ENCODE data around the gene G3BP1. TPM values are rescaled to one million over a fixed set of nuclear protein-coding genes. Genes with fewer than 3 reads are reported as not detected.
"Not testable (repeated sequence)": the region's sequence is repeated elsewhere in the genome, so short reads cannot be mapped to it uniquely, and the experiment has no call there.

G3BP1 gene
- 272 and 273 TPM in 2 replicates for total RNA-seq

- intact Hi-C loops (cut with micrococcal nuclease): loop anchor here (1.0 to 2.0 kb wide), 8 partner anchors 13 to 1323 kb away; partner anchors contain the start of genes ATOX1, RPS14, SLC36A1 and TNIP1
These were observed at the start of gene G3BP1 for GRCh38 chr5:151771259-151772028. G3BP1 (plus strand) TSS chr5:151771954; CDS start chr5:151786621, 14,667 bp downstream.

- intact Hi-C loops (cut with micrococcal nuclease): no loop called here
These were observed 49.2 kb upstream of the G3BP1 start for GRCh38 chr5:151722546-151722945.

DNA sequence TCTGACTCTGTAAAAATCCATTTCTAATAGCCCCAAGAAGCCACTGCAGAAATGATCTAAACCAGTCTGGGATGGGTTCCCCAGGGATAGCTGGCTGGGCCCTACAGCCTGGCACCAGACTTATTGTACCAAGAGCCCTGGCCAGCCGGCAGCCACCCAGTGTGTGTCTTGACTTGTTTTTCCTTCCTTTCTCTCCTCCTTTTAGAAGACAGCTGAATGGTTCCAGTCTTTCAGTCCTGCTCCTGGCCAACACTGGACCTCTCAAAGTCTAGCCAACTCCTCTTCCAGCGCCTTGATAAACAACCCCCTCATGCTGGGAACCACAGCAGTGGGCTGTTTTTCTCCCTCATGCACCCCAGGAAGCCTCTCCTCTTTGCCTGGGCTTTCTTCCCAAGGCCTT is 47.4 kb upstream of the G3BP1 start:
- intact Hi-C loops (cut with micrococcal nuclease): no loop called here

GRCh38 chr5:151729597-151729996 is 42.2 kb upstream of the G3BP1 start:
- intact Hi-C loops (cut with micrococcal nuclease): not testable (repeated sequence)

DNA sequence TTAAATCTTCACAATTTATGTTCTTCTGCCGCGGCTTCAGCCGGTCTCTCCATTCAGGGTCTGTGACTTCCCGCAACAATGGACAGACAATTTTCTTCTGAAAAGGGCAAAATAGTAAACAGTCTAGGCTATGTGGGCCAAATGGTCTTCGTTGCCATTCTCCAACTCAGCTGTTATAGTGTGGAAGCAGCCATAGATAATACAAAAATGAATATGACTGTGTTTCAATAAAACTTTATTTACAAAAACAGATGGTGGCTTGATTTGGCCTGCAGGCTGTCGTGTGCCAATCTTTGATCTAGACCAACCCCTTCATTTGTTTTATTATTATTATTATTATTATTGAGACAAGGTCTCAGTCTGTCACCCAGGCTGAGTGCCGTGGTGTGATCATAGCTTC is 41.4 kb upstream of the G3BP1 start:
- intact Hi-C loops (cut with micrococcal nuclease): no loop called here

DNA sequence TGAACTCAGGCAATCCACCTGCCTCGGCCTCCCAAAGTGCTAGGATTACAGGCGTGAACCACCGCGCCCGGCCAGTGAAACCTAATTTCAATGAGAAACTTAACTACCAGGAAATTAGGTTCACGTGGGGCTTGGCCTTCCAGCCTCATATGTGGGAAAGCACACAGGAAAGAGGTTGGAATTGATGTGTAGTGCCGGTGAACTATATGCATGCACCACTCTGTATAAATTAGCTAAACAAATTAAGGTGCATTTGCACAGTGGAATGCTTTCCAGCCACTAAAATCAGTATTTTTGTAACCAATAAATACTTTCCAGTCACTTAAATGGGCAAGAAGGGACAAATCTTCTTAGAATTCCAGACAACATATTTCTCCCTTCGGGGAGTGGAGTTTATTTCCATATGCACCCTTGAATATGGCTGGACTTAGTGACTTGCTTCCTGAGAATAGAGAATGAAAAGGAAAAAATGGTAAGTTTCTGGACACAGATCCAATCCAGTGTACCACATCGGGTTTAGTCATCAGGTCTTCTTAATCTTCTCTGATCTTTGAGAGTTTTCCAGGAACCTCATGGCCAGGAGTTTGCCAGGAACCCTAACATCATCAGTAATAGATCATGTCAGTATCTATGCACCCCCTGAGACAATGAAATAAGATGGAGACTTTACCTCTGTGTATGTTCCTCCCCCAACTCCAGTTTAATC is 38.2 kb upstream of the G3BP1 start:
- intact Hi-C loops (cut with micrococcal nuclease): no loop called here

DNA sequence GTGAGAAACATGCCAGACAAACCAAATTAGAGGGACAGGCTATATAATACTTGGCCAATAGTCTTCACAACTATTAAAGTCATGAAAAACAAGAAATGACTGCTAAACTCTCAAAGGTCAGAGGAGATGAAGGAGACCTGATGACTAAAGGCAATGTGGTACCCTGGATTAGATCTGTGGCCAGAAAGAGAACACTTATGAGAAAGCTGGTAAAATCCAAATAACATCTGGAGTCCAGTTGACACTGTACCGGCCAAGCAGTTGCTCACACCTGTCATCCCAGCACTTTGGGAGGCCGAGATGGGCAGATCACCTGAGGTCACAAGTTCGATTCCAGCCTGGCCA is 37.7 kb upstream of the G3BP1 start:
- intact Hi-C loops (cut with micrococcal nuclease): no loop called here

DNA sequence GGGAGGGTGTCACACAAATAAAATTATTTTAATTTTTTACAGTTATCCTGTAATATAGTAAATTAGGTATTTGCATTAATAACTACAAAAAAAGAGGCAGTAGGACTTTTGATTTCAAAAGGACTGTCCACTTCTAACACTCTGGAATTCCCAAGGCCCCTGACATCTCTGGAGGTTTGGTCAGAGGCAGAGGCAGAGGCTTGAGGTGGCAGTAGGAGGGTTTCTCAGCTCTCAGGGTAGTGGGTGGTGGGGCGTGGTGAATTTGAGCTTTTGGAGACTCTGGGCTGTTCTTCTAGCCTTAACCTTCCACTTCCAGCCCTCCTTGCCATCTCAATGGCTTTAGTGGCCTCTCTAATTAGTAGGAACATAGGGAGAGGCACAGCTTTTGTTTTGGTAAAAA is 36.1 kb upstream of the G3BP1 start:
- intact Hi-C loops (cut with micrococcal nuclease): no loop called here

DNA sequence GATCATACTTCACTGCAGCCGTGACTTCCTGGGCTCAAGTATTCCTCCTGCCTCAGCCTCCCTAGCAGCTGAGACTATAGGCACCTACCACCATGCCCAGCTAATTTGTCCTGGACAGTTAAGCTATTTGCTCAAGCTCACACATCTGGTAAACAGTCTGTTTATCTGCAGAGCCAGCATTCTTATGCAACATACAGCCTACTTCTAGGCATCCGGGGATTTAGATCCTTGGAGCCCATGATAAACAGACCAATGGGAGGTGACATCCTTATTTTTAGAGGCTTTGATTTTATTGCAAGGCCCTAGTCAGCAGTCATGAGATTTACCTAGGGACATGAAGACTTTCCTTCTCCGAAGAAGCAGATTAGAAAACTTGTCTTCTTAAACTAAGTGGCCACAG is 34.3 kb upstream of the G3BP1 start:
- intact Hi-C loops (cut with micrococcal nuclease): no loop called here

- intact Hi-C loops (cut with micrococcal nuclease): no loop called here
These were observed 33.5 kb upstream of the G3BP1 start for GRCh38 chr5:151738125-151738848.

GRCh38 chr5:151739395-151739794 is 32.4 kb upstream of the G3BP1 start:
- intact Hi-C loops (cut with micrococcal nuclease): no loop called here

DNA sequence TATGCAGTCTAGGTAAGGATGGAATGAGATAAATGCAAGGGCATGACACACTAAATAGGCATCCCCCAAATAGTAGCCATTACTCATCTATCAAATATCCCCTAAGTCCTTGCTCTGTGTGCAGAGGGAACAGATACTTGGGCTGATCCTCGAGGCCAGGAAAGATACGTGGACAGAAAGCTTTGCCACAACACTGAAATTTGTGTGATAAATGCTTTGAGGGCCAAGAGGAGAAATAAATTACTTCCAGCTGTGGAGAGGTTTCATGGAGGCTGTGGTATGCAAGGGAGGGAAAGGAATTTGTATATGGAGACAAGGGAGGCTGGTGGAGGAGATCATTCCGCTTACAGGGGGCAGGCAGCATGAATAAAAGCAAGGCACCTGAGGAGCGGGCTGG is 31.8 kb upstream of the G3BP1 start:
- intact Hi-C loops (cut with micrococcal nuclease): loop anchor here (1.0 kb wide), 2 partner anchors 31 to 81 kb away; partner anchors contain the start of gene G3BP1

DNA sequence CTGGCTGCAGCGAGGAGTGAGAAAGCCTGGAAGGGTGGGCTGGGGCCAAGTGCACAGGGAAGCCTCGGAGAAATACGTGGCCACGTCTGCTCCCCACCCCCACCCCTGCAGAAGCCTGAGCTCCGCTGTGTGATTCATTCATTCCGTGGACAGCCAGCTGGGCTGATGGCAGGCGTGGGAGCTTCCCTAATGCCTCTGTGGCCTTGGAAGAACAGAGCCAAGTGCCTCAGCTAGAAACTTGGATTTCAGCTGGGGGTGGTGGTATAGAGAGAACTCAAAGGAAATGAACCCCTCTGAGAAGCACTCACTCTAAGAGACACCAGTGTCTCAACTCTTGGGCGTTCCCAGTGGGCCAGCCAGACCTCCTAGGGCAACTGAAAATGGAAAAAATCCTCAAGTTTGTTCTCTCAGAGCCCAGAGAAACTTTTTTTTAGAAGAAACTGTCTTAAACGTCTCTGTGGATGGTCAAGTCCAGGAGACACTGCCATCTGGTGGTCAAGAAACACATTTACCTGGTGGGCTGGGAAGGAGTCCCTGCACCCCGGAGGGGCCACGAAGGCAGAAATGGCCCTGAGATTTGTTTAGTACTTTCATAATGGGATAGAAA is 31.3 kb upstream of the G3BP1 start:
- intact Hi-C loops (cut with micrococcal nuclease): loop anchor here (1.0 kb wide), 2 partner anchors 31 to 81 kb away; partner anchors contain the start of gene G3BP1

- intact Hi-C loops (cut with micrococcal nuclease): loop anchor here (1.0 kb wide), 2 partner anchors 30 to 82 kb away; partner anchors contain the start of gene G3BP1
These were observed 30.8 kb upstream of the G3BP1 start for GRCh38 chr5:151740958-151741373.

- intact Hi-C loops (cut with micrococcal nuclease): no loop called here
These were observed 29.9 kb upstream of the G3BP1 start for GRCh38 chr5:151741678-151742423.

DNA sequence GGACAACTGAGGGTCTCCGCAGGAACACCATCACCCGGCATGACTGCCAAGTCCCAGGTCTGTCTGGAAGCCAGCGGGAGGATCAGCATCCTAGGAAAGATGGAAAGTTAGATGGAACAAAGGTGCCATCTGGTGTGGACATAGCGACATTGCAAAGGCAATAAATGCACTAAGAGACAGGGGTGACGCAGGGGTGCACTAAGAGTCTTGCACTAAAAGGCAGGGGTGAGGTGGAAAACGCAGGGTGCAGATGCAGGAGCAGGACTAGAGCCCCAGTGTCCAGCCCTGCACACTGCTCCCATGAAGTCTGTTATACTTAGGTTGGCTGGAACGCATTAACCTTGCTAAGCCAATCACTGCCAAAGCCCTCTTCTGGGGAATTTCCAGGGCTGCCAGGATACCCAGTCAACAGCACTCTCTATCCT is 28.9 kb upstream of the G3BP1 start:
- intact Hi-C loops (cut with micrococcal nuclease): no loop called here

GRCh38 chr5:151743530-151743929 is 28.2 kb upstream of the G3BP1 start:
- intact Hi-C loops (cut with micrococcal nuclease): no loop called here

- intact Hi-C loops (cut with micrococcal nuclease): no loop called here
These were observed 26.6 kb upstream of the G3BP1 start for GRCh38 chr5:151745071-151745705.

GRCh38 chr5:151750121-151750520 is 21.6 kb upstream of the G3BP1 start:
- intact Hi-C loops (cut with micrococcal nuclease): no loop called here

GRCh38 chr5:151751091-151751490 is 20.7 kb upstream of the G3BP1 start:
- intact Hi-C loops (cut with micrococcal nuclease): no loop called here

All from T-helper 2 cell treated with Interferon-gamma antibody and Interleukin-4, amounts not matched to agents 100 ng/mL and 5 ng/mL, for 36 hours (primary cell).